ENCODE results near the gene GPR33. TPM values are rescaled to one million over a fixed set of nuclear protein-coding genes. Genes with fewer than 3 reads are reported as not detected.

Gene GPR33
- total RNA-seq, 3 donors from 2014 or later: not detected

- TF ChIP-seq POLR2AphosphoS5 (IDR thresholded peaks at IDR 0.05) (no peak), CTCF (IDR thresholded peaks at IDR 0.05) (no peak), POLR2A (IDR thresholded peaks at IDR 0.05) (no peak)
- Histone ChIP-seq H3K9me3 (no peaks in the 10 kb centered on the region), H3K4me1 (no peaks in the 10 kb centered on the region), H3K27ac (no peak overlapping the region), H3K36me3 (no peaks in the 10 kb centered on the region), H3K27me3 (no peaks in the 10 kb centered on the region), H3K4me3 (no peak overlapping the region)
- no peak for DNase-seq (ENCODE audit: low spot score in 2 of 2)
- intact Hi-C loops (cut with DNase I; ENCODE audit: low total_unique reads): no loop called here
These were observed 39.2 kb upstream of the GPR33 start for GRCh38 chr14:31527087-31527486.

GRCh38 chr14:31510855-31511254 is 23.0 kb upstream of the GPR33 start:
- H3K4me1 ChIP-seq: no peaks in the 10 kb centered on the region
- intact Hi-C loops (cut with DNase I; ENCODE audit: low total_unique reads): no loop called here

DNA sequence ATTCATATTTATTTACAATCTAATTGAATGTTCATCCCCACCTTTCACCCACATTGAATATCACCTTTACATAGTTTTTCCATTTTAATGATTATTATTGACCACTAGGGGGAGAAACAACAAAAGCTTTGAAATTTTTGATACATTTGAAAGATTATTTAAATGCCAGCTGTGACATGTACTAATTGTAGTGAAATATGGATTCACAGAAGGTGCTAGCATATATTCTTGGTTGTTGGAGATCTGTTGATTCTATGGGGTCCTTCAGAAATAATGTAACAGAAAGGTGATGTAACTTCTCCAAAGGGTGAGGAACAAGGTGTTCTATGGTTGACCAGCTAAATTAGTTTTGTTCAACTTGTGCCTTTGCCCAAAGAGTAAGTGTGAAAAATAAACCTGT is 22.4 kb upstream of the GPR33 start:
- DNase-seq (ENCODE audit: low spot score in 2 of 2): no peak
- H3K9me3 ChIP-seq: no peaks in the 10 kb centered on the region
- no peak overlapping the region for H3K4me3 ChIP-seq
- H3K27ac ChIP-seq: no peak overlapping the region
- H3K36me3 ChIP-seq: no peaks in the 10 kb centered on the region
- H3K4me1 ChIP-seq: no peaks in the 10 kb centered on the region
- intact Hi-C loops (cut with DNase I; ENCODE audit: low total_unique reads): no loop called here
- TF ChIP-seq POLR2AphosphoS5 (IDR thresholded peaks at IDR 0.05) (no peak), POLR2A (IDR thresholded peaks at IDR 0.05) (no peak), CTCF (IDR thresholded peaks at IDR 0.05) (peak in 2 of 3 donors; percentile 57 to 69)
- H3K27me3 ChIP-seq: no peaks in the 10 kb centered on the region

More at GRCh38 chr14:31510855-31511254, 23.0 kb upstream of the GPR33 start:
- DNase-seq (ENCODE audit: low spot score in 2 of 2): no peak
- no peaks in the 10 kb centered on the region for H3K36me3 ChIP-seq
- no peak overlapping the region for H3K4me3 ChIP-seq
- H3K9me3 ChIP-seq: no peaks in the 10 kb centered on the region
- TF ChIP-seq POLR2AphosphoS5 (IDR thresholded peaks at IDR 0.05): no peak
- no peak overlapping the region for H3K27ac ChIP-seq
- no peaks in the 10 kb centered on the region for H3K27me3 ChIP-seq

DNA sequence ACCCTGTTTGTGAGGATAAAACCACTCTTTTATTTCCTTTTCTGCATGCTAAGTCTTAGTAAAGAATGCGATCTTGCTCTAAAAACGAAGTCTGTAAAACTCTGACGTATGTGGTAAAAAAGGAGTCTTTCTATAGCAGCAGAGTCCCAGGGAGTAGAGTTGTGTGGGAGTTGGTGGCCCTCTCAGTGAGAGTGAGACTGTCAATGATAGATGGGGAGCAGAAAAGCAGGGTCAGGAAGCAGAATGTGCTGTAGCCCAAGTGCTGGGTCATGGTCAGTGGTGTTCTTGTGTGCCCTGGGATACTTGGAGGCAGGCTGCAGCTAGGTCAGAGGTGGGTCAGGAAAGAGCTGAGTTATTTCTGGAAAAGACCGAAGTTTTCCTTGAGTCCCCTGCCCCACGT is 20.3 kb upstream of the GPR33 start:
- intact Hi-C loops (cut with DNase I; ENCODE audit: low total_unique reads): no loop called here
- no peak overlapping the region for H3K4me3 ChIP-seq
- H3K27ac ChIP-seq: no peak overlapping the region
- H3K4me1 ChIP-seq: no peaks in the 10 kb centered on the region
- TF ChIP-seq POLR2AphosphoS5 (IDR thresholded peaks at IDR 0.05) (no peak), CTCF (IDR thresholded peaks at IDR 0.05) (no peak), POLR2A (IDR thresholded peaks at IDR 0.05) (no peak)
- no peaks in the 10 kb centered on the region for H3K36me3 ChIP-seq
- H3K27me3 ChIP-seq: no peaks in the 10 kb centered on the region
- no peaks in the 10 kb centered on the region for H3K9me3 ChIP-seq
- DNase-seq (ENCODE audit: low spot score in 2 of 2): no peak

DNA sequence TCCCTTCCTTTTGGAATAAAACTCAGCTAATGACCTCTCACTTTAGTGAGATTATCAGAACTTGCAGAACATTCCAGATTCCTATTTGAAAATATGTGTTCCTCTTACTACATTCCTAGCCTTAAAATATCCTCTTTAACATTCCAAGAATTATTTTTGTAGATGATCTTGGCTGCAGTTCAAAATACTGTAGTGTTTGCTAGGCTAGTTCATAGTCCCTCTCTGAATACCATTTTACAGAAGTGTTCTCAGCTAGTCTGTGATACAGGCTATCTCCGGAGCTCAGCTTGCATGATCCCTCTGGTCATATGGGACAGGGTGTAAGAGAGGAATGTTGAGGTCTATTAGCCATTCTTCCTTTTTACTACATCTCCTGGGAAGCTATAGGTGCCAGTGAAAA is 17.6 kb upstream of the GPR33 start:
- H3K4me3 ChIP-seq: no peak overlapping the region
- no peak for TF ChIP-seq POLR2AphosphoS5 (IDR thresholded peaks at IDR 0.05)
- no peak for TF ChIP-seq CTCF (IDR thresholded peaks at IDR 0.05)
- TF ChIP-seq POLR2A (IDR thresholded peaks at IDR 0.05): no peak
- no peaks in the 10 kb centered on the region for H3K27me3 ChIP-seq
- no peaks in the 10 kb centered on the region for H3K36me3 ChIP-seq
- no peak for DNase-seq (ENCODE audit: low spot score in 2 of 2)
- no peaks in the 10 kb centered on the region for H3K9me3 ChIP-seq
- no peaks in the 10 kb centered on the region for H3K4me1 ChIP-seq
- H3K27ac ChIP-seq: peak overlapping the region in 1 of 2 donors; percentile 33
- intact Hi-C loops (cut with DNase I; ENCODE audit: low total_unique reads): no loop called here

DNA sequence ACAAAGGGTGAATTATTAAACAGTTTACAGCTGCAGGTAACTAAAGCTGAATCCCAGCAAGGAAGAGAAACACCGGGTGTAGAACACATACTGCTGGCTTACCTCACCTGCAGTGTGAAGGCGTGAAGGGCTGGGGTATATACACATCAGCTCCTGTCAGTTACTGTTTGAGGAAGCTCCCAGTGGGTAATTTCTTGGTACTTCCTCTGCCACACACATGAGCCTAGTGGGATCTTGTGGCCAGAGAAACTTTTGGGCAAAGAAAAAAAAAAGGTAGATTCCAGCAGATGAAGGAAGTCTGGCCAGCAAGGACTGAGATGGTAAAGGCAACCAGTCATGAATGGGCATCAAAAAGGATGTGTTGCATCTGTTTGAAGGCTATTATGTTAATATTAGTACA is 14.0 kb upstream of the GPR33 start:
- TF ChIP-seq CTCF (IDR thresholded peaks at IDR 0.05): no peak
- no peak for TF ChIP-seq POLR2A (IDR thresholded peaks at IDR 0.05)
- TF ChIP-seq POLR2AphosphoS5 (IDR thresholded peaks at IDR 0.05): no peak
- no peaks in the 10 kb centered on the region for H3K27me3 ChIP-seq
- peaks cover 0 to 10% of the 10 kb centered on the region in 2 donors for H3K9me3 ChIP-seq
- no peak for DNase-seq (ENCODE audit: low spot score in 2 of 2)
- H3K4me3 ChIP-seq: no peak overlapping the region
- H3K4me1 ChIP-seq: no peaks in the 10 kb centered on the region
- intact Hi-C loops (cut with DNase I; ENCODE audit: low total_unique reads): no loop called here
- no peaks in the 10 kb centered on the region for H3K36me3 ChIP-seq
- H3K27ac ChIP-seq: no peak overlapping the region

Measured in breast epithelium (tissue), 4 donors.